NCI-H1092 (cell line): ENCODE data around the gene NFATC3.

Experiments used
- DNase-seq: peaks from one replicate; lab custom pipeline; 2025; lab: John Stamatoyannopoulos, UW

The NFATC3 gene

GRCh38 chr16:68276223-68276622 is 191.1 kb downstream of the NFATC3 start:
- no peak for DNase-seq
